Breast epithelium (tissue), 3 donors: ENCODE data around the gene RNF4.

ENCODE experiments used
- CTCF ChIP-seq, 3 donors: fragments of 450-650 bp; IDR thresholded peaks; one replicate each; pipeline ENCODE4 v1.5.1; 2016 to 2017; ENCODE audit warnings: antibody characterized with exemption in 3 of 3, mild to moderate bottlenecking in 3 of 3, moderate library complexity in 3 of 3
- POLR2A ChIP-seq: fragments of 450-650 bp; IDR thresholded peaks from one replicate; pipeline ENCODE4 v1.6.1; 2016; ENCODE audit warnings: antibody characterized with exemption, mild to moderate bottlenecking, moderate library complexity
- POLR2AphosphoS5 ChIP-seq, 3 donors: sonication (generic); formaldehyde crosslinking; IDR thresholded peaks; one replicate each; pipeline ENCODE4 v1.6.1; 2017; ENCODE audit warnings: antibody characterized with exemption in 3 of 3

- TF ChIP-seq POLR2A, result no peak
- no peak for TF ChIP-seq CTCF (IDR thresholded peaks at IDR 0.05)
- TF ChIP-seq POLR2AphosphoS5 (IDR thresholded peaks at IDR 0.05), result no peak
These were observed 17.1 kb downstream of the RNF4 start for GRCh38 chr4:2485956-2486355.
